ENCODE data around the gene CERS5. TPM values are rescaled to one million over a fixed set of nuclear protein-coding genes. Genes with fewer than 3 reads are reported as not detected.
A peak's percentile ranks its signal among the peaks of the same experiment; 100 is the strongest.

The CERS5 gene
- total RNA-seq, 1 donor from 2014 or later: 48.0 TPM

DNA sequence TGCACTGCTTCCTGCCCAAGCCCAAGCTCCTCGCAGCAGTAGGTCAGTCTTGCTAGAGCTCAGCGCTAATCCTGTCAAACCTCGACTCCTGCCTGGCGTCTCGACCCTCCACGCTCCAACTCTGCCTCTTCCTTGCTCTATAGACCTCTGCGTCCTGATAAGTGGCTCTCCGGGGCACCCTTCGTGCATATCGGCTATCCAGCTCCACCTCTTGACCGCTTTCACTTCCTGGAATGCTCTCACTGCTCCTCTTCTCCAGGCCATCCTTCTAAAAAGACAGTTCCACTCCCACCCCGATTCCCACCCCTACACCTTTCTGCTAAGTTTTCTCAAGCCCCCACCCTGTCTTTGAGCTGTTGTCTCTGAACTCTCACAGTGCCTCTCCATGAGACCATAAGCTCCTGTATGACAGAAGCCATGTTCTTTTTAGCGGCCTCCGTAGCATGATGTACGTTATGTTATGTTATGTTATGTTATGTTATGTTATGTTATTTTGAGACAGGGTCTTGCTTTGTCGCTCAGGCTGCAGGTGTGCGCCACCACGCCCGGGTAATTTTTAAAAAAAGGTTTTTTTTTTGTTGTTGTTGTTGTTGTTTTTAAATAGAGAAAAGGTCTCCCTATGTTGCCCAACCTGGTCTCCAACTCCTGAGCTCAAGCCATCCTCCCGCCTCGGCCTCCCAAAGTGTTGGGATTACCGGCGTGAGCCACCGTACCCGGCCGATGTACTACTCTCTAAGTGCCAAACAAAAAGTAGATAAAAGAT lies 54.5 kb downstream of the CERS5 start:
- Histone ChIP-seq H3K4me2 (peak overlapping the region; percentile 82), H2AFZ (replicated peaks) (peak overlapping the region; percentile 79), H3K4me1 (peaks cover 22% of the 10 kb centered on the region), H3F3A (ENCODE audit: low read depth) (peaks cover 30% of the 10 kb centered on the region), H3K9ac (peak overlapping the region; percentile 40), H3K27me3 (no peaks in the 10 kb centered on the region), H3K9me3 (ENCODE audit: low read depth) (no peaks in the 10 kb centered on the region), H3K27ac (peak overlapping the region; percentile 85), H3K79me2 (ENCODE audit: low read depth) (peaks cover 24% of the 10 kb centered on the region), H4K20me1 (ENCODE audit: low read depth) (no peaks in the 10 kb centered on the region), H3K36me3 (no peaks in the 10 kb centered on the region), H3K4me3 (peak overlapping the region; percentile 77)
- peak overlapping the region; percentile 67 for H3K27ac Mint-ChIP-seq
- peaks cover 15% of the 10 kb centered on the region for H3K27me3 Mint-ChIP-seq (ENCODE audit: insufficient read depth, low read depth)
- H3K4me1 Mint-ChIP-seq: peaks cover 64% of the 10 kb centered on the region
- no peaks in the 10 kb centered on the region for H3K9me3 Mint-ChIP-seq
- H3K36me3 Mint-ChIP-seq: peaks cover 1% of the 10 kb centered on the region
- TF ChIP-seq, protein P1, sequence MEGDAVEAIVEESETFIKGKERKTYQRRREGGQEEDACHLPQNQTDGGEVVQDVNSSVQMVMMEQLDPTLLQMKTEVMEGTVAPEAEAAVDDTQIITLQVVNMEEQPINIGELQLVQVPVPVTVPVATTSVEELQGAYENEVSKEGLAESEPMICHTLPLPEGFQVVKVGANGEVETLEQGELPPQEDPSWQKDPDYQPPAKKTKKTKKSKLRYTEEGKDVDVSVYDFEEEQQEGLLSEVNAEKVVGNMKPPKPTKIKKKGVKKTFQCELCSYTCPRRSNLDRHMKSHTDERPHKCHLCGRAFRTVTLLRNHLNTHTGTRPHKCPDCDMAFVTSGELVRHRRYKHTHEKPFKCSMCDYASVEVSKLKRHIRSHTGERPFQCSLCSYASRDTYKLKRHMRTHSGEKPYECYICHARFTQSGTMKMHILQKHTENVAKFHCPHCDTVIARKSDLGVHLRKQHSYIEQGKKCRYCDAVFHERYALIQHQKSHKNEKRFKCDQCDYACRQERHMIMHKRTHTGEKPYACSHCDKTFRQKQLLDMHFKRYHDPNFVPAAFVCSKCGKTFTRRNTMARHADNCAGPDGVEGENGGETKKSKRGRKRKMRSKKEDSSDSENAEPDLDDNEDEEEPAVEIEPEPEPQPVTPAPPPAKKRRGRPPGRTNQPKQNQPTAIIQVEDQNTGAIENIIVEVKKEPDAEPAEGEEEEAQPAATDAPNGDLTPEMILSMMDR (IDR thresholded peaks at IDR 0.05): no peak
- TF ChIP-seq EZH2phosphoT487 (IDR thresholded peaks at IDR 0.05): no peak
- TF ChIP-seq EZH2 (IDR thresholded peaks at IDR 0.05): no peak
- DNase-seq (ENCODE audit: low spot score): peak; percentile 86
- peak overlapping the region; percentile 96 for H3K4me3 Mint-ChIP-seq

DNA sequence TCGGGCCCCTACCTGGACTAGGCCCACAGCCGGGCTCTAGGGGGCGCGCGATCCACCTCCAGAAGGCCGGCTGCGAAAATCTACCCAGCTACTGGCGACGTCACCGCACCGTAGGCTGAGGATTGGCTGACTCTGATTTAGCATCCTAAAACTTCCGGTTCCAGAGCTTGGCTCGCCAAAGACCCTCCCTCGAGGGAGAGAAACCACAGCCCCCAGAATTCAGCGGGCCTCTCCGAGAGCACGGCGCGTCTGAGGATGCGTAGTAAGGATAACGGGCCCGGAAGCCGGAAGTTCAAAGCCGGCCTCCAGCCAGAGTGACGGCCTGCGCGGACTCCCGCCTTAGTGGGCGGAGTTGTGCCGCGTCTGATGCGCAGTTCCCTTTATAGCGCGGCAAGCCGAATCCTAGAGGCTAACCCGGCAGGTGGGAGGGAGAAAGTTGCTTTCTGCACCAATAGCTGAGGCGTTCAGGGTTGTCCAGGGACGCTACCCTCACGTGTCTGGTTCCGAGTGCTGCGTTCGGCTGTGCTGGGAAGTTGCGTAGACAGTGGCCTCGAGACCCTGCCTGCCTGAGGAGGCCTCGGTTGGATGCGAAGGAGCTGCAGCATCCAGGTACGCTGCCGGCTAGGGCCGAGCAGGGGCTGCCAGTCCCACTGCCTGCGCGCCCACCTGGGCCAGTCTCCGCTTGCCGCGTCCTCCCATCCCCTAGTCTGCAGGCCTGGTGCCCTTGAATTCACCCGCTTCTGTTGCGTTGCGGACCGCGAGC lies 55.3 kb downstream of the CERS5 start, which contains the start of gene COX14:
Gene COX14 (plus strand): TSS at position 544 of the 763 bp plus-strand sequence. CDS start 7,808 bp downstream, outside the sequence.
- Histone ChIP-seq H3K9ac (peak within 1 kb of the TSS; percentile 40), H3F3A (ENCODE audit: low read depth) (peaks cover 30% of the 10 kb centered on the region), H3K27ac (peak within 1 kb of the TSS; percentile 85), H3K4me1 (peaks cover 22% of the 10 kb centered on the region), H3K79me2 (ENCODE audit: low read depth) (peaks cover 24% of the 10 kb centered on the region), H4K20me1 (ENCODE audit: low read depth) (no peaks in the 10 kb centered on the region), H2AFZ (replicated peaks) (peak within 1 kb of the TSS; percentile 88), H3K9me3 (ENCODE audit: low read depth) (no peaks in the 10 kb centered on the region), H3K4me2 (peak within 1 kb of the TSS; percentile 82), H3K36me3 (no peaks in the 10 kb centered on the region), H3K4me3 (peak within 1 kb of the TSS; percentile 77), H3K27me3 (no peaks in the 10 kb centered on the region)
- Mint-ChIP-seq H3K4me3 (peak within 1 kb of the TSS; percentile 96), H3K36me3 (peaks cover 1% of the 10 kb centered on the region), H3K27ac (peak within 1 kb of the TSS; percentile 79), H3K4me1 (peaks cover 67% of the 10 kb centered on the region), H3K27me3 (ENCODE audit: insufficient read depth, low read depth) (peaks cover 15% of the 10 kb centered on the region), H3K9me3 (no peaks in the 10 kb centered on the region)
- DNase-seq (ENCODE audit: low spot score): peak; percentile 100
- TF ChIP-seq, protein P1 (IDR thresholded peaks at IDR 0.05): peak; percentile 97
- TF ChIP-seq EZH2phosphoT487 (IDR thresholded peaks at IDR 0.05) (no peak), EZH2 (IDR thresholded peaks at IDR 0.05) (no peak)

GRCh38 chr12:50111395-50111692 lies 55.8 kb downstream of the CERS5 start:
- Histone ChIP-seq H3K79me2 (ENCODE audit: low read depth) (peaks cover 24% of the 10 kb centered on the region), H3K27me3 (no peaks in the 10 kb centered on the region), H3K9ac (no peak overlapping the region), H3K4me1 (peaks cover 22% of the 10 kb centered on the region), H3K36me3 (no peaks in the 10 kb centered on the region), H3F3A (ENCODE audit: low read depth) (peaks cover 30% of the 10 kb centered on the region), H3K4me3 (peak overlapping the region; percentile 43), H4K20me1 (ENCODE audit: low read depth) (no peaks in the 10 kb centered on the region), H3K27ac (no peak overlapping the region), H3K4me2 (peak overlapping the region; percentile 71), H2AFZ (replicated peaks) (peak overlapping the region; percentile 88), H3K9me3 (ENCODE audit: low read depth) (no peaks in the 10 kb centered on the region)
- peaks cover 62% of the 10 kb centered on the region for H3K4me1 Mint-ChIP-seq
- no peak for DNase-seq (ENCODE audit: low spot score)
- peak overlapping the region; percentile 96 for H3K4me3 Mint-ChIP-seq
- peaks cover 1% of the 10 kb centered on the region for H3K36me3 Mint-ChIP-seq
- H3K27me3 Mint-ChIP-seq (ENCODE audit: insufficient read depth, low read depth): peaks cover 15% of the 10 kb centered on the region
- TF ChIP-seq EZH2 (IDR thresholded peaks at IDR 0.05) (no peak), EZH2phosphoT487 (IDR thresholded peaks at IDR 0.05) (no peak)
- TF ChIP-seq, protein P1 (IDR thresholded peaks at IDR 0.05): no peak
- H3K9me3 Mint-ChIP-seq: no peaks in the 10 kb centered on the region
- H3K27ac Mint-ChIP-seq: peak overlapping the region; percentile 79
